ENCODE results near the gene TMEM203. TPM values are rescaled to one million over a fixed set of nuclear protein-coding genes. Genes with fewer than 3 reads are reported as not detected.

The TMEM203 gene
- total and polyA plus RNA-seq, 10 of the 15 experiments (the other 5 are each of a cell fraction or from before 2014, with no cell fraction given): 7.2 to 68.1 (median 33.8) TPM

DNA sequence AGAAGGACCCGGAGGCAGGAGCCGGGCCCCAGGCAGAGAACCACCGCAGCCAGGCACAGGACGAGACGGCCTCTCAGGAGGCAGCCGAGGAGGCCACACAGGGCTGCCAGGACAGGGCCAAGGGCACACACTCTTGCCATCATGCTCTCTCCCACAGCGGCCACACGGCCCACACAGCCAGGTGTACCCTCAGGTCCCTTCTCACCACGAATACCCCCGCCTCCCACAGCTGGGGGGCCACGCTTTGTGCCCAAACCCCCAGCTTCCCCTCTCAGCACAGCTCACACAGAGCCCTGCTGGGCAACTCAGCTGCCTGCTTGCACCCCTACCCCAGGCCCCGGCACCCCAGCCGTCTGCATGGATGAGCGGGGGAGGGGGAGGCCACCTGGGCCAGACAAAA, 11.7 kb downstream of the TMEM203 start (continued):
- no peak for TF ChIP-seq ZNF207 (IDR thresholded peaks at IDR 0.05; ENCODE audit: borderline replicate concordance)
- no peak for TF ChIP-seq MYB (IDR thresholded peaks at IDR 0.05; ENCODE audit: borderline replicate concordance, low read depth, low read length)
- TF ChIP-seq, protein P1, sequence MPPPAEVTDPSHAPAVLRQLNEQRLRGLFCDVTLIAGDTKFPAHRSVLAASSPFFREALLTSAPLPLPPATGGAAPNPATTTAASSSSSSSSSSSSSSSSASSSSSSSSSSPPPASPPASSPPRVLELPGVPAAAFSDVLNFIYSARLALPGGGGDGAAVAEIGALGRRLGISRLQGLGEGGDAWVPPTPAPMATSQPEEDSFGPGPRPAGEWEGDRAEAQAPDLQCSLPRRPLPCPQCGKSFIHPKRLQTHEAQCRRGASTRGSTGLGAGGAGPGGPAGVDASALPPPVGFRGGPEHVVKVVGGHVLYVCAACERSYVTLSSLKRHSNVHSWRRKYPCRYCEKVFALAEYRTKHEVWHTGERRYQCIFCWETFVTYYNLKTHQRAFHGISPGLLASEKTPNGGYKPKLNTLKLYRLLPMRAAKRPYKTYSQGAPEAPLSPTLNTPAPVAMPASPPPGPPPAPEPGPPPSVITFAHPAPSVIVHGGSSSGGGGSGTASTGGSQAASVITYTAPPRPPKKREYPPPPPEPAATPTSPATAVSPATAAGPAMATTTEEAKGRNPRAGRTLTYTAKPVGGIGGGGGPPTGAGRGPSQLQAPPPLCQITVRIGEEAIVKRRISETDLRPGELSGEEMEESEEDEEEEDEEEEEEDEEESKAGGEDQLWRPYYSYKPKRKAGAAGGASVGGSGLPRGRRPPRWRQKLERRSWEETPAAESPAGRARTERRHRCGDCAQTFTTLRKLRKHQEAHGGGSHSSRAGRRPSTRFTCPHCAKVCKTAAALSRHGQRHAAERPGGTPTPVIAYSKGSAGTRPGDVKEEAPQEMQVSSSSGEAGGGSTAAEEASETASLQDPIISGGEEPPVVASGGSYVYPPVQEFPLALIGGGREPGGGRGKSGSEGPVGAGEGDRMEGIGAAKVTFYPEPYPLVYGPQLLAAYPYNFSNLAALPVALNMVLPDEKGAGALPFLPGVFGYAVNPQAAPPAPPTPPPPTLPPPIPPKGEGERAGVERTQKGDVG (CRISPR knock-in tag; IDR thresholded peaks at IDR 0.05): no peak
- TF ChIP-seq, protein P2, sequence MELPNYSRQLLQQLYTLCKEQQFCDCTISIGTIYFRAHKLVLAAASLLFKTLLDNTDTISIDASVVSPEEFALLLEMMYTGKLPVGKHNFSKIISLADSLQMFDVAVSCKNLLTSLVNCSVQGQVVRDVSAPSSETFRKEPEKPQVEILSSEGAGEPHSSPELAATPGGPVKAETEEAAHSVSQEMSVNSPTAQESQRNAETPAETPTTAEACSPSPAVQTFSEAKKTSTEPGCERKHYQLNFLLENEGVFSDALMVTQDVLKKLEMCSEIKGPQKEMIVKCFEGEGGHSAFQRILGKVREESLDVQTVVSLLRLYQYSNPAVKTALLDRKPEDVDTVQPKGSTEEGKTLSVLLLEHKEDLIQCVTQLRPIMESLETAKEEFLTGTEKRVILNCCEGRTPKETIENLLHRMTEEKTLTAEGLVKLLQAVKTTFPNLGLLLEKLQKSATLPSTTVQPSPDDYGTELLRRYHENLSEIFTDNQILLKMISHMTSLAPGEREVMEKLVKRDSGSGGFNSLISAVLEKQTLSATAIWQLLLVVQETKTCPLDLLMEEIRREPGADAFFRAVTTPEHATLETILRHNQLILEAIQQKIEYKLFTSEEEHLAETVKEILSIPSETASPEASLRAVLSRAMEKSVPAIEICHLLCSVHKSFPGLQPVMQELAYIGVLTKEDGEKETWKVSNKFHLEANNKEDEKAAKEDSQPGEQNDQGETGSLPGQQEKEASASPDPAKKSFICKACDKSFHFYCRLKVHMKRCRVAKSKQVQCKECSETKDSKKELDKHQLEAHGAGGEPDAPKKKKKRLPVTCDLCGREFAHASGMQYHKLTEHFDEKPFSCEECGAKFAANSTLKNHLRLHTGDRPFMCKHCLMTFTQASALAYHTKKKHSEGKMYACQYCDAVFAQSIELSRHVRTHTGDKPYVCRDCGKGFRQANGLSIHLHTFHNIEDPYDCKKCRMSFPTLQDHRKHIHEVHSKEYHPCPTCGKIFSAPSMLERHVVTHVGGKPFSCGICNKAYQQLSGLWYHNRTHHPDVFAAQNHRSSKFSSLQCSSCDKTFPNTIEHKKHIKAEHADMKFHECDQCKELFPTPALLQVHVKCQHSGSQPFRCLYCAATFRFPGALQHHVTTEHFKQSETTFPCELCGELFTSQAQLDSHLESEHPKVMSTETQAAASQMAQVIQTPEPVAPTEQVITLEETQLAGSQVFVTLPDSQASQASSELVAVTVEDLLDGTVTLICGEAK (IDR thresholded peaks at IDR 0.05; ENCODE audit: borderline replicate concordance): no peak

DNA sequence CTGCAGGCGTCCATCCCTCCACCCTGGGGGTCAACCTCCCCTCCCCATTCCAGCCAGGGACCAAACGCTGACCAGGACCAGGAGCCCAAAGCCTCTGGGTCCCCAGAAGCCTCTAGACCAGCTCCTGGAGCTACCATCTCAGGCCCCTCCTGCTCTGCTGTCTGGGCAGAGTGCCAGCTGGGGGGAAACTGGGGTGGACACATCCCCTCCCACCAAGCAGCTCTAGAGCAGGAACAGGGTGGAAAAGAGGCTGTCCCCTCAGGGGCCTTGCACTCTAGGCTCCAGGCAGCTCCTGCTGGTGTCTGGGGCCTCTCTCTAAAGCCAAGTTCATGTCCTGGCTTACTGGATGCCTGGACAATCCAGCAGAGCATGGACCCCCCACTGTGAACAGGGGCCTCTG, 12.6 kb downstream of the TMEM203 start:
- 51% methylated on average over 2 of the region's 2 CpGs for WGBS (ENCODE audit: insufficient coverage, insufficient replicate concordance, low lambda C conversion rate, missing lambda C conversion rate)
- TF ChIP-seq HDGF (IDR thresholded peaks at IDR 0.05) (no peak), NR2F1 (conservative IDR thresholded peaks at IDR 0.05) (no peak), ZZZ3 (IDR thresholded peaks at IDR 0.05; ENCODE audit: control insufficient read depth, insufficient read length, low read depth) (no peak), STAT3 (IDR thresholded peaks at IDR 0.05; ENCODE audit: low read depth, low read length) (no peak), SIN3A (IDR thresholded peaks at IDR 0.05; ENCODE audit: low read depth, low read length) (no peak), LARP7 (IDR thresholded peaks at IDR 0.05) (no peak), ZNF274 (IDR thresholded peaks at IDR 0.05; ENCODE audit: insufficient read depth, insufficient read length) (no peak), PAX8 (IDR thresholded peaks at IDR 0.05) (no peak)
- TF ChIP-seq, protein P3, sequence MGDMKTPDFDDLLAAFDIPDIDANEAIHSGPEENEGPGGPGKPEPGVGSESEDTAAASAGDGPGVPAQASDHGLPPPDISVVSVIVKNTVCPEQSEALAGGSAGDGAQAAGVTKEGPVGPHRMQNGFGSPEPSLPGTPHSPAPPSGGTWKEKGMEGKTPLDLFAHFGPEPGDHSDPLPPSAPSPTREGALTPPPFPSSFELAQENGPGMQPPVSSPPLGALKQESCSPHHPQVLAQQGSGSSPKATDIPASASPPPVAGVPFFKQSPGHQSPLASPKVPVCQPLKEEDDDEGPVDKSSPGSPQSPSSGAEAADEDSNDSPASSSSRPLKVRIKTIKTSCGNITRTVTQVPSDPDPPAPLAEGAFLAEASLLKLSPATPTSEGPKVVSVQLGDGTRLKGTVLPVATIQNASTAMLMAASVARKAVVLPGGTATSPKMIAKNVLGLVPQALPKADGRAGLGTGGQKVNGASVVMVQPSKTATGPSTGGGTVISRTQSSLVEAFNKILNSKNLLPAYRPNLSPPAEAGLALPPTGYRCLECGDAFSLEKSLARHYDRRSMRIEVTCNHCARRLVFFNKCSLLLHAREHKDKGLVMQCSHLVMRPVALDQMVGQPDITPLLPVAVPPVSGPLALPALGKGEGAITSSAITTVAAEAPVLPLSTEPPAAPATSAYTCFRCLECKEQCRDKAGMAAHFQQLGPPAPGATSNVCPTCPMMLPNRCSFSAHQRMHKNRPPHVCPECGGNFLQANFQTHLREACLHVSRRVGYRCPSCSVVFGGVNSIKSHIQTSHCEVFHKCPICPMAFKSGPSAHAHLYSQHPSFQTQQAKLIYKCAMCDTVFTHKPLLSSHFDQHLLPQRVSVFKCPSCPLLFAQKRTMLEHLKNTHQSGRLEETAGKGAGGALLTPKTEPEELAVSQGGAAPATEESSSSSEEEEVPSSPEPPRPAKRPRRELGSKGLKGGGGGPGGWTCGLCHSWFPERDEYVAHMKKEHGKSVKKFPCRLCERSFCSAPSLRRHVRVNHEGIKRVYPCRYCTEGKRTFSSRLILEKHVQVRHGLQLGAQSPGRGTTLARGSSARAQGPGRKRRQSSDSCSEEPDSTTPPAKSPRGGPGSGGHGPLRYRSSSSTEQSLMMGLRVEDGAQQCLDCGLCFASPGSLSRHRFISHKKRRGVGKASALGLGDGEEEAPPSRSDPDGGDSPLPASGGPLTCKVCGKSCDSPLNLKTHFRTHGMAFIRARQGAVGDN (IDR thresholded peaks at IDR 0.05): no peak
- H3K27me3 ChIP-seq (replicated peaks in 1 of 2; ENCODE audit: control insufficient read depth in 2 of 2, insufficient read depth in 2 of 2, low read length in 1 of 2): no peaks in the 10 kb centered on the region
- H3K4me1 ChIP-seq (ENCODE audit: control insufficient read depth, insufficient read depth, low read length): peaks cover 7% of the 10 kb centered on the region
- in situ Hi-C loops (cut with MboI): no loop called here
- no peak overlapping the region for H2AFZ ChIP-seq (ENCODE audit: control insufficient read depth, low read depth, low read length)
- DNase-seq (ENCODE audit: low read depth, low spot score) (no peak), ATAC-seq (no peak), FAIRE-seq (no peak)
- peaks cover 0 to 7% of the 10 kb centered on the region in 2 experiments; a peak in 2 of 4 replicates for H3K36me3 ChIP-seq (ENCODE audit: control insufficient read depth in 2 of 2, insufficient read depth in 2 of 2, low read length in 1 of 2)
- H3K4me2 ChIP-seq (ENCODE audit: control insufficient read depth, insufficient read depth): no peak overlapping the region
- H3K9me3 ChIP-seq (replicated peaks; ENCODE audit: control insufficient read depth, insufficient read depth, low read length): no peaks in the 10 kb centered on the region
- ChIA-PET SMC1A (ENCODE audit: uncharacterized antibody, unreplicated experiment) (no interaction called here), RAD21 (ENCODE audit: unreplicated experiment) (no interaction called here), POLR2A (interaction anchor here (0.5 to 2.8 kb wide), 4 partner anchors 27 to 63 kb away, joined by 3 to 10 read pairs (median 5); partner anchors contain the start of gene CYSRT1), CTCF (interaction anchor here (0.7 kb wide), 1 partner anchor 11 kb away, joined by 3 read pairs; no protein-coding TSS in a partner anchor)
- H3K79me2 ChIP-seq (ENCODE audit: control insufficient read depth, insufficient read depth, low read length): peaks cover 19% of the 10 kb centered on the region
- no TSS peak for BruUV-seq (replicated peaks)
- H4K20me1 ChIP-seq (ENCODE audit: control insufficient read depth, insufficient read depth): peaks cover 7% of the 10 kb centered on the region; the same call in 1 of the 2 replicates
- no peak overlapping the region for H3K4me3 ChIP-seq
- H3K9ac ChIP-seq (ENCODE audit: control insufficient read depth, insufficient read depth, low read length): no peak overlapping the region
- H3K27ac ChIP-seq (ENCODE audit: control insufficient read depth, insufficient read depth): no peak overlapping the region
- intact Hi-C loops (cut with micrococcal nuclease; ENCODE audit: unreplicated experiment): no loop called here

Measured in GM12878 (cell line).